K562 (cell line): Measurements from ENCODE around the gene IFT25. TPM values are rescaled to one million over a fixed set of nuclear protein-coding genes. Genes with fewer than 3 reads are reported as not detected.

Experiments
- CHD7 ChIP-seq: fragments of 200-600 bp; sonication (generic); IDR thresholded peaks from one replicate; pipeline ENCODE4 v1.6.1; 2012; ENCODE audit warnings: mild to moderate bottlenecking, low read depth, low read length, inconsistent platforms
- FIP1L1 ChIP-seq: fragments of 200-400 bp; formaldehyde crosslinking; IDR thresholded peaks from 2 replicates; pipeline ENCODE4 v1.6.1; 2018; ENCODE audit warnings: mild to moderate bottlenecking, low read depth, low read length; ENCODE audit not compliant: poor library complexity, severe bottlenecking
- ILF3 ChIP-seq: fragments of 450-650 bp; IDR thresholded peaks from 2 replicates; pipeline ENCODE4 v1.6.1; 2018; ENCODE audit warnings: antibody characterized with exemption, mild to moderate bottlenecking, moderate library complexity, borderline replicate concordance
- REST ChIP-seq, 2 experiments: fragments of 450-650 bp; formaldehyde crosslinking in 1 of 2; IDR thresholded peaks; 2 replicates each; pipeline versions ENCODE4 v1.4.0 to v1.6.1; 2014 to 2020; ENCODE audit warnings: mild to moderate bottlenecking in 2 of 2, borderline replicate concordance in 1 of 2, low read depth in 1 of 2
- polyA plus RNA-seq, 8 experiments: library from polyadenylated mRNA; depleted of rRNA in 4 of 8; stranded (reverse) in 5 of 8; unstranded in 3 of 8; fragments of >200 nt; fragmentation: Nextera tagmentation in 2 of 8; fragmentation: Illumina TruSeq in 1 of 8; extraction: Ambion mirVana in 2 of 8; extraction: Trizol in 1 of 8; gene quantifications; 2 replicates each; pipeline versions ENCODE4 v1.2.1 to v1.2.3, GENCODE V29; 2011 to 2014; ENCODE audit warnings: inconsistent platforms in 1 of 8, missing spikeins in 1 of 8
- total RNA-seq, 7 experiments: library from RNA; depleted of rRNA in 6 of 7; stranded (reverse); fragments of >200 nt in 6 of 7; fragmentation: Illumina TruSeq in 2 of 7; extraction: Trizol in 2 of 7; gene quantifications; 2 replicates each; pipeline versions ENCODE4 v1.2.1 to v1.2.3, GENCODE V29; 2011 to 2021; ENCODE audit warnings: low replicate concordance in 1 of 7
- TF ChIP-seq, protein P1 (sequence below): fragments of 250-450 bp; sonication (Bioruptor Pico); IDR thresholded peaks from 2 replicates; pipeline ENCODE4 v1.8.0; 2021; ENCODE audit warnings: moderate library complexity, mild to moderate bottlenecking, inconsistent platforms

IFT25 gene
- total and polyA plus RNA-seq, 9 of the 15 experiments (the other 6 are each of a cell fraction or from before 2014, with no cell fraction given): 93.6 to 209 (median 167) TPM

DNA sequence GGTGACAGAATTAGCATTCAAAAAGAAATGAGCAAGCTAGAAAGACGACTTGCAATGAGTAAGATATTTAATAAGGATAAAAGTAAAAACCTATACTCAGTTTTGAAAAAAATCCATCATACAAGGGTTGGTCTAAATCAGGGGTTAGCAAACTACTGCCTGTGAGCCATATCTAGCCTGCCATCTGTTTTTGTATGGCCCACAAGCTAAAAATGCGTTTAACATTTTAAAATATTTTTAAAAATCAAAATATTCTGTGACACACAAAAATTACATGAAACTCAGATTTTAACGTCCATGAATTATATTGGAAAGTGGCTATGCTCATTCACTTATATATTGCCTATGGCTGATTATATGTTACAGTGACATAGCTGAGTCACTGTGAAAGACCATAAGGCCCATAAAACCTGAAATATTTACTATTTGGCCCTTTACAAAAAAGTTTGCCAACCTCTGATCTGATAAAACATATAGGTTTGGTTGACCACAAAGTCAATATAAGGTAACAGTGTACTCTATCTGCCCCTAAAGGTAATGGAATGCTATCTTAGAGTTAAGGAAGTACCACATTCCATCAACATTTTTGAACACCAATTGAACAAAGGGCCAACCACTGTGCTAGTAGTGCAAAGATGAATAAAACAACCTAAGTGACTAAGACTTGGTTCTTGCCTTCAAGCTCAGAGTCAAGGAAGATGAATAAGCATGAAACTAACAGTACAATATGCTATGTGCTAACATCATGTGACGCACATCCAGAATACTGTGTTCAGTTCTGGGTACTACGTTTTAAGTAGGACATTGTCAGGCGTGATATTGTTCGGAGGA, 3.2 kb downstream of the IFT25 start (continued):
- TF ChIP-seq REST (IDR thresholded peaks at IDR 0.05; ENCODE audit: borderline replicate concordance) (0 out of 2 replicates have a peak, but pooled peaks have one; percentile 18), REST (CRISPR knock-in tag; IDR thresholded peaks at IDR 0.05; ENCODE audit: low read depth) (no peak), ILF3 (no peak), FIP1L1 (no peak), CHD7 (no peak)
- TF ChIP-seq, protein P1, sequence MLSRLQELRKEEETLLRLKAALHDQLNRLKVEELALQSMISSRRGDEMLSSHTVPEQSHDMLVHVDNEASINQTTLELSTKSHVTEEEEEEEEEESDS: no peak
